GM18951 (cell line): ENCODE measurements around the gene SHISAL1.

Source experiments
- POLR2A ChIP-seq: IDR thresholded peaks from 4 replicates; pipeline ENCODE4 v1.6.1; 2011; ENCODE audit warnings: mild to moderate bottlenecking; ENCODE audit not compliant: insufficient read length, insufficient read depth; ENCODE audit errors: extremely low read depth
- in situ Hi-C: fragments of 300-500 bp; cut with MboI; formaldehyde crosslinking; loops from one replicate; pipeline ENCODE4 v1.12.0; 2022; ENCODE audit warnings: low sequenced_read_pairs, mixed read lengths, inconsistent platforms; ENCODE audit not compliant: unreplicated experiment

Gene SHISAL1

GRCh38 chr22:44269757-44270555 lies 42.8 kb downstream of the SHISAL1 start:
- in situ Hi-C loops: no loop called here
- no peak for TF ChIP-seq POLR2A

GRCh38 chr22:44269117-44269498 lies 43.6 kb downstream of the SHISAL1 start:
- no peak for TF ChIP-seq POLR2A
- in situ Hi-C loops: no loop called here

- in situ Hi-C loops: no loop called here
- TF ChIP-seq POLR2A: no peak
These were observed 44.2 kb downstream of the SHISAL1 start for GRCh38 chr22:44268431-44269116.

GRCh38 chr22:44267856-44268255 lies 44.9 kb downstream of the SHISAL1 start:
- TF ChIP-seq POLR2A: no peak
- in situ Hi-C loops: no loop called here

GRCh38 chr22:44266796-44267760 lies 45.7 kb downstream of the SHISAL1 start:
- TF ChIP-seq POLR2A: no peak
- in situ Hi-C loops: no loop called here

GRCh38 chr22:44263547-44263946 lies 49.2 kb downstream of the SHISAL1 start:
- in situ Hi-C loops: no loop called here
- TF ChIP-seq POLR2A: no peak

GRCh38 chr22:44261861-44262595 lies 50.7 kb downstream of the SHISAL1 start:
- in situ Hi-C loops: no loop called here
- TF ChIP-seq POLR2A: no peak

- no peak for TF ChIP-seq POLR2A
- in situ Hi-C loops: no loop called here
These were observed 51.4 kb downstream of the SHISAL1 start for GRCh38 chr22:44261164-44261860.

GRCh38 chr22:44260216-44261035 lies 52.3 kb downstream of the SHISAL1 start:
- no peak for TF ChIP-seq POLR2A
- in situ Hi-C loops: no loop called here

GRCh38 chr22:44259366-44260215 lies 53.2 kb downstream of the SHISAL1 start:
- in situ Hi-C loops: no loop called here
- no peak for TF ChIP-seq POLR2A
